Measurements from ENCODE around the gene SPP1.

DNA sequence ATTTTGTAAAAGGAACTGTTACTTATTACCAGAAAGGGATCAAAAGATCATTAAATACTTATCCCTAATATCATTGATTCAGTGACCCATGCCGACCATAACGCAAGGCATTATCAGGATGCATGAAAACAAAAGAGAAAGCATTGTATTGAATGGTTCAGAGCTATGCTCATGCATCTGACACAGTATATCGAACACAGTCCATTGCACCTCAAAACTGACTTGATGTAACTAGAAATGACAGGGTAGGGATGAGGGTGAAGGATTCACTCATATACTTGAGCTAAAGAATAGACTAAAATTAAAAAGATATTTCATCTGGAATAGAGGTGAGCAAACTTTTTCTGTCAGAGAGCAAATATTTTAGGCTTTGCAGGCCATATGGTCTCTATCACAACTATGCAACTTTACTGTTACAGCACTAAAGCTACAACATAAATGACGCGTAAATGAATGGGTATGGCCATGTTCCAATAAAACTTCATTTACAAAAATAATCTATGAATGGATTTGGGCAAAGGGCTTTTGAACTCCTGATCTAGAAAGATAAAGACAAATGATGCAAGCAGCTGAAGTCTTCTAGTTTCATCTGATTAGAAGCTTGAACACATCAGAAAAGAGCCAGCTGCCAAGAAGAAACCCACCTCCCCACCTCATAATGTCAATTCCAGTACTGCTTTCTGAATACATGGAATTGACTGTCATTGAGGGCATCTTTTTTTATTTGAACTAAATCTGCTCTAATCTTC lies 12.9 kb upstream of the SPP1 start:
- no peak for TF ChIP-seq POLR2A (IDR thresholded peaks at IDR 0.05)
- TF ChIP-seq, protein P1, sequence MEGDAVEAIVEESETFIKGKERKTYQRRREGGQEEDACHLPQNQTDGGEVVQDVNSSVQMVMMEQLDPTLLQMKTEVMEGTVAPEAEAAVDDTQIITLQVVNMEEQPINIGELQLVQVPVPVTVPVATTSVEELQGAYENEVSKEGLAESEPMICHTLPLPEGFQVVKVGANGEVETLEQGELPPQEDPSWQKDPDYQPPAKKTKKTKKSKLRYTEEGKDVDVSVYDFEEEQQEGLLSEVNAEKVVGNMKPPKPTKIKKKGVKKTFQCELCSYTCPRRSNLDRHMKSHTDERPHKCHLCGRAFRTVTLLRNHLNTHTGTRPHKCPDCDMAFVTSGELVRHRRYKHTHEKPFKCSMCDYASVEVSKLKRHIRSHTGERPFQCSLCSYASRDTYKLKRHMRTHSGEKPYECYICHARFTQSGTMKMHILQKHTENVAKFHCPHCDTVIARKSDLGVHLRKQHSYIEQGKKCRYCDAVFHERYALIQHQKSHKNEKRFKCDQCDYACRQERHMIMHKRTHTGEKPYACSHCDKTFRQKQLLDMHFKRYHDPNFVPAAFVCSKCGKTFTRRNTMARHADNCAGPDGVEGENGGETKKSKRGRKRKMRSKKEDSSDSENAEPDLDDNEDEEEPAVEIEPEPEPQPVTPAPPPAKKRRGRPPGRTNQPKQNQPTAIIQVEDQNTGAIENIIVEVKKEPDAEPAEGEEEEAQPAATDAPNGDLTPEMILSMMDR (IDR thresholded peaks at IDR 0.05): no peak

Measured in thyroid gland (tissue), 4 donors.